ENCODE data around the gene GATAD2A. TPM values are rescaled to one million over a fixed set of nuclear protein-coding genes. Genes with fewer than 3 reads are reported as not detected.

The GATAD2A gene
- total RNA-seq, 4 donors from 2014 or later = 34.9 to 60.5 (median 42.5) TPM

- Histone ChIP-seq H3K4me1 (peaks cover 26 to 47% (median 41%) of the 10 kb centered on the region in 4 donors), H3K9me3 (peaks cover 0 to 4% (median 0%) of the 10 kb centered on the region in 4 donors), H3K27ac (replicated peaks in 1 of 4) (no peak overlapping the region), H3K27me3 (peaks cover 13 to 78% (median 51%) of the 10 kb centered on the region in 4 donors), H3K36me3 (peaks cover 0 to 9% (median 6%) of the 10 kb centered on the region in 4 donors), H3K4me3 (no peak overlapping the region)
- DNase-seq (ENCODE audit: extremely low spot score) = no peak
- intact Hi-C loops (cut with DNase I) = no loop called here
- TF ChIP-seq EP300 (IDR thresholded peaks at IDR 0.05) (no peak), POLR2A (IDR thresholded peaks at IDR 0.05; ENCODE audit: low read depth) (no peak), CTCF (IDR thresholded peaks at IDR 0.05) (no peak), POLR2AphosphoS5 (IDR thresholded peaks at IDR 0.05) (no peak)
- WGBS = 40% methylated on average over 1 of the region's 19 CpGs
Observed at GRCh38 chr19:19539698-19540063, 134.2 kb downstream of the GATAD2A start.

GRCh38 chr19:19540064-19540714, 134.7 kb downstream of the GATAD2A start:
- H3K4me3 ChIP-seq = peak overlapping the region; percentile 4 to 44 (median 26)
- DNase-seq (ENCODE audit: extremely low spot score) = no peak

GRCh38 chr19:19540715-19541515, 135.4 kb downstream of the GATAD2A start:
- intact Hi-C loops (cut with DNase I) = no loop called here
- H3K4me3 ChIP-seq = peak overlapping the region; percentile 4 to 44 (median 26)

More at GRCh38 chr19:19540064-19540714, 134.7 kb downstream of the GATAD2A start:
- Histone ChIP-seq H3K36me3 (peaks cover 0 to 7% (median 6%) of the 10 kb centered on the region in 4 donors), H3K27ac (replicated peaks in 1 of 4) (no peak overlapping the region), H3K4me1 (peaks cover 26 to 47% (median 41%) of the 10 kb centered on the region in 4 donors), H3K27me3 (peaks cover 13 to 83% (median 51%) of the 10 kb centered on the region in 4 donors), H3K9me3 (peaks cover 0 to 4% (median 0%) of the 10 kb centered on the region in 4 donors)
- intact Hi-C loops (cut with DNase I) = no loop called here
- WGBS = 7% methylated on average over 40 of the region's 74 CpGs
- TF ChIP-seq CTCF (IDR thresholded peaks at IDR 0.05) (no peak), EP300 (IDR thresholded peaks at IDR 0.05) (no peak), POLR2AphosphoS5 (IDR thresholded peaks at IDR 0.05) (no peak), POLR2A (IDR thresholded peaks at IDR 0.05; ENCODE audit: low read depth) (no peak)

GRCh38 chr19:19541616-19542015, 136.1 kb downstream of the GATAD2A start:
- H3K27ac ChIP-seq (replicated peaks in 1 of 4) = no peak overlapping the region
- no peak for DNase-seq (ENCODE audit: extremely low spot score)
- no peak overlapping the region for H3K4me3 ChIP-seq
- peaks cover 13 to 96% (median 51%) of the 10 kb centered on the region in 4 donors for H3K27me3 ChIP-seq
- no peaks in the 10 kb centered on the region for H3K36me3 ChIP-seq
- peaks cover 26 to 47% (median 41%) of the 10 kb centered on the region in 4 donors for H3K4me1 ChIP-seq
- peaks cover 0 to 4% (median 0%) of the 10 kb centered on the region in 4 donors for H3K9me3 ChIP-seq
- WGBS = 84% methylated on average over 12 of the region's 16 CpGs
- intact Hi-C loops (cut with DNase I) = no loop called here
- no peak for TF ChIP-seq EP300 (IDR thresholded peaks at IDR 0.05)
- no peak for TF ChIP-seq POLR2A (IDR thresholded peaks at IDR 0.05; ENCODE audit: low read depth)
- TF ChIP-seq CTCF (IDR thresholded peaks at IDR 0.05) = no peak
- no peak for TF ChIP-seq POLR2AphosphoS5 (IDR thresholded peaks at IDR 0.05)

More at GRCh38 chr19:19540715-19541515, 135.4 kb downstream of the GATAD2A start:
- Histone ChIP-seq H3K4me1 (peaks cover 26 to 47% (median 41%) of the 10 kb centered on the region in 4 donors), H3K36me3 (peaks cover 0 to under 1% (median under 1%) of the 10 kb centered on the region in 4 donors), H3K27me3 (peaks cover 13 to 91% (median 51%) of the 10 kb centered on the region in 4 donors), H3K9me3 (peaks cover 0 to 4% (median 0%) of the 10 kb centered on the region in 4 donors), H3K27ac (replicated peaks in 1 of 4) (no peak overlapping the region)
- WGBS = 2% methylated on average over 26 of the region's 45 CpGs
- DNase-seq (ENCODE audit: extremely low spot score) = no peak
- TF ChIP-seq POLR2A (IDR thresholded peaks at IDR 0.05; ENCODE audit: low read depth) (no peak), EP300 (IDR thresholded peaks at IDR 0.05) (no peak), CTCF (IDR thresholded peaks at IDR 0.05) (no peak), POLR2AphosphoS5 (IDR thresholded peaks at IDR 0.05) (no peak)

Measured in esophagus muscularis mucosa (tissue), 4 donors.